Mucosa of descending colon (tissue), 3 donors: Measurements from ENCODE around the gene SS18. TPM values are rescaled to one million over a fixed set of nuclear protein-coding genes. Genes with fewer than 3 reads are reported as not detected.

Source experiments
- ATAC-seq: fragments of 200-7000 bp; cut with Tn5 transposase; one replicate; pipeline ENCODE4 v1.9.1; 2020; ENCODE audit warnings: mild to moderate bottlenecking, moderate library complexity
- DNase-seq, 3 donors: peaks; one replicate each; pipeline ENCODE4 v3.0.0-alpha.2; 2020
- H3K36me3 ChIP-seq: fragments of 200-600 bp; one replicate; pipeline ENCODE4 v1.8.0; 2021; ENCODE audit warnings: low read depth, mild to moderate bottlenecking
- H3K4me1 ChIP-seq: fragments of 200-600 bp; one replicate; pipeline ENCODE4 v1.8.0; 2021; ENCODE audit warnings: low read depth, mild to moderate bottlenecking
- H3K4me3 ChIP-seq: fragments of 200-600 bp; one replicate; pipeline ENCODE4 v1.8.0; 2021; ENCODE audit warnings: mild to moderate bottlenecking
- H3K9me3 ChIP-seq: fragments of 200-600 bp; one replicate; pipeline ENCODE4 v1.8.0; 2021; ENCODE audit warnings: mild to moderate bottlenecking
- CTCF ChIP-seq: fragments of 200-600 bp; IDR thresholded peaks from one replicate; pipeline ENCODE4 v1.8.0; 2022; ENCODE audit warnings: antibody characterized with exemption, mild to moderate bottlenecking
- intact Hi-C, 2 donors: fragments of 100-400 bp; cut with DNase I in 1 of 2; cut with micrococcal nuclease in 1 of 2; formaldehyde crosslinking; loops; one replicate each; pipeline versions ENCODE4 v1.11.0 to v1.11.1; 2022; cut with DNase I, micrococcal nuclease
- total RNA-seq, 3 donors: library from RNA; stranded (reverse); fragmentation: NEBNext Ultra II Directional in 2 of 3; extraction: Animal tissue kit (Norgen Biotek cat#: 25700) in 2 of 3; gene quantifications; one replicate each; pipeline versions ENCODE4 v1.2.1 to v1.2.4, GENCODE V29; 2021 to 2023
- donor health status: DM: no; HTN: no; CAD: no; lungs with moderate emphysema.
- donor health status: DM: no; HTN: no; CAD: no.
- donor health status: DM: no; HTN: yes; CAD: no.

Gene SS18
- total RNA-seq, 3 donors from 2014 or later, result 45.5 to 61.8 (median 55.7) TPM

DNA sequence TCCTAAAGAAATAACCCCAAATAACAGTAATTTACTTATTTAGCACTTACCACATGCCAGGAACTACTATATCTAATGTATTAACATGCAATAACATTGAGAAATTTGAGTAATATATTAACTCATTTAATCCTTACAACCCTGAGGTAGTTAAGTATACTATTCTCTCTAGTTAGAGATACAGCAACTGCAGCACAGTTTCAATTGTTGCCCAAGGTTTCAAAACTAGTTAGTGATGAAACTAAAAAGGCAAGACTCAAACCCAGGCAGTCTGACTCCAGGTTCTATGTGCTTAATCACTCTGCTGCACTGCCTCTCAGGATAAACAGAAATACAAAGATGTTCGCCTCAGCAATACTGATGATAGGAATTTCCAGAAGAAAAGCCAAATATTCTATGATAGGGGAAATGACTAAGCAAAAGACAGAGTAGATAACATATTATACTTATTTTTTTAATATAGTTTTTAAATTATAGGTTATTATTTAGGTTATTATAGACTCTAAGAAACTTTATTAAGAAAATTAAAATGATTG is 88.0 kb downstream of the SS18 start:
- intact Hi-C loops, result no loop called here

GRCh38 chr18:25998461-25998860 is 92.0 kb downstream of the SS18 start:
- intact Hi-C loops, result no loop called here

More for the DNA sequence above, 88.0 kb downstream of the SS18 start:
- no peak for TF ChIP-seq CTCF
- Histone ChIP-seq H3K9me3 (no peaks in the 10 kb centered on the region), H3K4me1 (no peaks in the 10 kb centered on the region), H3K4me3 (no peak overlapping the region), H3K36me3 (no peaks in the 10 kb centered on the region)
- no peak for DNase-seq
- ATAC-seq, result no peak

DNA sequence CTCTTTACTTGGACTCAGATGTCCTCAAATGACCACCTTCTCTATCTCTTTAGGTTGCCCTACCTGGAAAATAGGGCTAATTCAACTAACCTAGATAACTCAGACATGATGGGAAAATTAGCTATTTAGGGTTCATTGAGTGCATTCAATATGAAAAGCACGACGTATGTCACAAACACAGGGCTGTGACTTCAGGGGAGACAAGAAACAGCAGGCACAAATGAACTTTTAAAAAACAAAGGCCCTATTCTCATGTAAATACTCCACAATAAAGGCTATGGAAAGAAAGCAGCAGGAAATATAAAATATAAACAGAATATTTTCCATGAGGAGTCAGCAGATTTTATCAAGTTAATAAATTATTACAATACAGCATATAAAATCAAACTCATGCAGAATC is 97.8 kb downstream of the SS18 start:
- DNase-seq (no peak), ATAC-seq (no peak)
- intact Hi-C loops, result no loop called here
- no peak for TF ChIP-seq CTCF
- Histone ChIP-seq H3K4me1 (peaks cover 4% of the 10 kb centered on the region), H3K36me3 (no peaks in the 10 kb centered on the region), H3K4me3 (no peak overlapping the region), H3K9me3 (no peaks in the 10 kb centered on the region)

More at GRCh38 chr18:25998461-25998860, 92.0 kb downstream of the SS18 start:
- no peak for ATAC-seq
- Histone ChIP-seq H3K4me3 (no peak overlapping the region), H3K9me3 (no peaks in the 10 kb centered on the region), H3K36me3 (no peaks in the 10 kb centered on the region), H3K4me1 (peaks cover 4% of the 10 kb centered on the region)
- DNase-seq, result no peak
- TF ChIP-seq CTCF, result no peak

DNA sequence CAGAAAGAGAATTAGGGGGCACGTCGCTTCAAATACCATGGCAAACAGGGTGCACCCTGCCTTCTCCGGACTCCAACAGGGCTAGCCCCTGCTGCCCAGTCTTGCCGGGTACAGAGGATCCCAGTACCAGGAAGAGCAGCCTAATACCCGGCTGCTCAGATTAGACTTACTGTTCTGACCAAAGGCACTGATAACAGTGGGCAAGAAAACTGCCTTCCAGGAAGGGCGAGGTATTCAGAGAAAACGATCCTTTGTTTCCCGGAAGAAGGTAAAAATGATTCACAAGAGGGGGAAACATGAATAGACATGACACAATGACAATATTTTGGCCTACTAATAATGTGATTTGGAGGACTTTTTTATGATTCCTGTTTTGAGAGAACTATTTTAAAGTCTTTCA is 99.9 kb downstream of the SS18 start:
- DNase-seq, result no peak
- no peak overlapping the region for H3K4me3 ChIP-seq
- TF ChIP-seq CTCF, result no peak
- H3K4me1 ChIP-seq, result no peaks in the 10 kb centered on the region
- ATAC-seq, result no peak
- no peaks in the 10 kb centered on the region for H3K9me3 ChIP-seq
- no peaks in the 10 kb centered on the region for H3K36me3 ChIP-seq
- intact Hi-C loops, result no loop called here

DNA sequence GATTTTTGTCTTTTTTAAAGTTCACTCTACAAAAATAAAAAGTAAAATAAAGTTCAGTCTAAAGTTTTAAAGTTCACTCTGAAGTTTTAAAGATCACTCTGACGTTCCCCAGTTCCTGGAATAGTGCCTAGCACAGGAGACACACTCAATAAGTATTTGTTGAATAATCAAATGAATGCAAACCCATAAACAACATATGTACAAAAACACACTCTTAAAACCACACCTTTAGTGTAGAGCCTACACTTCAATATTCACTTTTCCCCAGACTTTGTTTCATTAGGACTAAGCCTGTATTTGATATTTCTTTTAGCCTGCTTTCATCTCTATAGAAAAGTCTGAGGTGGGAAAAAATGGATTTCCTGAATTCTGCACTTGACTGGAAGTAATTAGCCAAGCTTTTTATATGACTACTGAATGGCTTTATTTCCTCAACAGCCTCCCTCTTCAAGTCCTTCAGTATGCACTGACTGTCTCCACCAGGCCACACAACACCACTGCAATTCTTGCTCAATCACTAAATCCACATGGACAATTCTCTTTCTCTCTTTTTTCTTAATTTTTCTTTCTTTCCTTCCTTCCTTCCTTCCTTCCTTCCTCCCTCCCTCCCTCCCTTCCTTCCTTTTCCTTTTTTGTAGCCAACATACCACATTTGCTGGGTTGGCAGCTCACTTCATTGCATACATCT is 104.6 kb downstream of the SS18 start:
- TF ChIP-seq CTCF, result no peak
- ATAC-seq, result no peak
- Histone ChIP-seq H3K4me1 (no peaks in the 10 kb centered on the region), H3K9me3 (no peaks in the 10 kb centered on the region), H3K4me3 (no peak overlapping the region), H3K36me3 (no peaks in the 10 kb centered on the region)
- intact Hi-C loops, result no loop called here
- DNase-seq, result no peak
